Neural progenitor cell (in vitro differentiated cells): ENCODE results near the gene TGFB2. TPM values are rescaled to one million over a fixed set of nuclear protein-coding genes. Genes with fewer than 3 reads are reported as not detected.

Experiments used
- DNase-seq: peaks from one replicate; pipeline ENCODE4 v3.0.0-alpha.2; 2016; ENCODE audit warnings: low spot score
- H2AFZ ChIP-seq: fragments of 200-600 bp; sonication (generic); replicated peaks from 2 replicates; pipeline ENCODE4 v1.6.1; 2016; ENCODE audit warnings: antibody characterized with exemption
- H3F3A ChIP-seq: fragments of 200-600 bp; sonication (generic); 2 replicates; pipeline ENCODE4 v1.6.1; 2016; ENCODE audit warnings: antibody characterized with exemption, low read depth
- H3K27ac ChIP-seq: fragments of 200-600 bp; sonication (generic); 2 replicates; pipeline ENCODE4 v1.5.1; 2016; ENCODE audit warnings: mild to moderate bottlenecking
- H3K27me3 ChIP-seq: fragments of 200-600 bp; sonication (generic); 2 replicates; pipeline ENCODE4 v1.6.1; 2016; ENCODE audit warnings: mild to moderate bottlenecking, moderate library complexity
- H3K36me3 ChIP-seq: fragments of 200-600 bp; sonication (generic); 2 replicates; pipeline ENCODE4 v1.5.1; 2016
- H3K4me1 ChIP-seq: fragments of 200-600 bp; sonication (generic); 2 replicates; pipeline ENCODE4 v1.6.1; 2016; ENCODE audit warnings: mixed run types
- H3K4me2 ChIP-seq: fragments of 200-600 bp; sonication (generic); 2 replicates; pipeline ENCODE4 v1.6.1; 2016
- H3K4me3 ChIP-seq: fragments of 200-600 bp; sonication (generic); 2 replicates; pipeline ENCODE4 v1.5.1; 2016
- H3K79me2 ChIP-seq: fragments of 200-600 bp; sonication (generic); 2 replicates; pipeline ENCODE4 v1.6.1; 2016; ENCODE audit warnings: low read depth
- H3K9ac ChIP-seq: fragments of 200-600 bp; sonication (generic); 2 replicates; pipeline ENCODE4 v1.6.1; 2016
- H3K9me3 ChIP-seq: fragments of 200-600 bp; sonication (generic); 2 replicates; pipeline ENCODE4 v1.5.1; 2016; ENCODE audit warnings: low read depth
- H4K20me1 ChIP-seq: fragments of 200-600 bp; sonication (generic); 2 replicates; pipeline ENCODE4 v1.6.1; 2016; ENCODE audit warnings: low read depth
- H3K27ac Mint-ChIP-seq: 3 replicates; pipeline ENCODE4 v1.8.0; 2021; ENCODE audit warnings: mixed read lengths
- H3K27me3 Mint-ChIP-seq: 2 replicates; pipeline ENCODE4 v1.8.0; 2022; ENCODE audit warnings: low read depth, mild to moderate bottlenecking, inconsistent platforms, moderate library complexity, mixed read lengths; ENCODE audit not compliant: insufficient read depth
- H3K36me3 Mint-ChIP-seq: 3 replicates; pipeline ENCODE4 v1.8.0; 2021; ENCODE audit warnings: mixed read lengths
- H3K4me1 Mint-ChIP-seq: 3 replicates; pipeline ENCODE4 v1.8.0; 2021; ENCODE audit warnings: mixed read lengths
- H3K4me3 Mint-ChIP-seq: 3 replicates; pipeline ENCODE4 v1.8.0; 2021; ENCODE audit warnings: mild to moderate bottlenecking, moderate library complexity, mixed read lengths
- H3K9me3 Mint-ChIP-seq: 3 replicates; pipeline ENCODE4 v1.8.0; 2020; ENCODE audit warnings: mixed read lengths
- CTCF ChIP-seq: fragments of 200-600 bp; sonication (generic); IDR thresholded peaks from 2 replicates; pipeline ENCODE4 v1.5.1; 2017; ENCODE audit warnings: antibody characterized with exemption, mild to moderate bottlenecking
- EZH2 ChIP-seq: fragments of 200-600 bp; sonication (generic); IDR thresholded peaks from 2 replicates; pipeline ENCODE4 v1.6.1; 2017; ENCODE audit warnings: antibody characterized with exemption, mild to moderate bottlenecking, moderate library complexity
- EZH2phosphoT487 ChIP-seq: fragments of 200-600 bp; sonication (generic); IDR thresholded peaks from 2 replicates; pipeline ENCODE4 v1.6.1; 2017; ENCODE audit warnings: antibody characterized with exemption
- total RNA-seq: library from RNA; depleted of rRNA; stranded (reverse); fragments of >200 nt; gene quantifications from 2 replicates; pipeline ENCODE4 v1.2.3, GENCODE V29; 2015; ENCODE audit warnings: low replicate concordance

The TGFB2 gene
- total RNA-seq, 1 donor from 2014 or later: 1.9 TPM

- Histone ChIP-seq H3K4me2 (no peak overlapping the region), H3K79me2 (no peaks in the 10 kb centered on the region), H3K9ac (no peak overlapping the region), H3K27ac (no peak overlapping the region), H3K9me3 (no peaks in the 10 kb centered on the region), H3F3A (peaks cover 5% of the 10 kb centered on the region), H4K20me1 (no peaks in the 10 kb centered on the region), H2AFZ (no peak overlapping the region), H3K4me3 (no peak overlapping the region), H3K36me3 (no peaks in the 10 kb centered on the region), H3K4me1 (no peaks in the 10 kb centered on the region), H3K27me3 (no peaks in the 10 kb centered on the region)
- DNase-seq: no peak
- H3K27me3 Mint-ChIP-seq: no peaks in the 10 kb centered on the region
- no peaks in the 10 kb centered on the region for H3K9me3 Mint-ChIP-seq
- H3K4me1 Mint-ChIP-seq: peaks cover 11% of the 10 kb centered on the region
- no peak overlapping the region for H3K27ac Mint-ChIP-seq
- TF ChIP-seq EZH2phosphoT487: no peak
- TF ChIP-seq EZH2: no peak
- no peak for TF ChIP-seq CTCF
- H3K36me3 Mint-ChIP-seq: no peaks in the 10 kb centered on the region
- H3K4me3 Mint-ChIP-seq: no peak overlapping the region
Measured at GRCh38 chr1:218478336-218478735, 133.2 kb downstream of the TGFB2 start.

GRCh38 chr1:218479436-218480115 lies 134.4 kb downstream of the TGFB2 start:
- H4K20me1 ChIP-seq: no peaks in the 10 kb centered on the region
- peaks cover 5% of the 10 kb centered on the region for H3F3A ChIP-seq
- no peak overlapping the region for H3K4me3 ChIP-seq
- H3K9ac ChIP-seq: no peak overlapping the region
- no peaks in the 10 kb centered on the region for H3K9me3 Mint-ChIP-seq
- no peaks in the 10 kb centered on the region for H3K27me3 Mint-ChIP-seq
- H3K79me2 ChIP-seq: no peaks in the 10 kb centered on the region
- no peaks in the 10 kb centered on the region for H3K36me3 ChIP-seq
- no peak overlapping the region for H3K4me3 Mint-ChIP-seq
- no peak for DNase-seq
- H3K27ac Mint-ChIP-seq: no peak overlapping the region
- TF ChIP-seq EZH2phosphoT487 (no peak), CTCF (no peak), EZH2 (no peak)
- H3K36me3 Mint-ChIP-seq: no peaks in the 10 kb centered on the region
- no peak overlapping the region for H3K4me2 ChIP-seq
- no peak overlapping the region for H2AFZ ChIP-seq
- H3K4me1 ChIP-seq: no peaks in the 10 kb centered on the region
- H3K27me3 ChIP-seq: no peaks in the 10 kb centered on the region
- H3K27ac ChIP-seq: no peak overlapping the region
- H3K4me1 Mint-ChIP-seq: peaks cover 11% of the 10 kb centered on the region
- no peaks in the 10 kb centered on the region for H3K9me3 ChIP-seq

- H3K9me3 ChIP-seq: no peaks in the 10 kb centered on the region
- H4K20me1 ChIP-seq: no peaks in the 10 kb centered on the region
- no peaks in the 10 kb centered on the region for H3K36me3 Mint-ChIP-seq
- no peaks in the 10 kb centered on the region for H3K27me3 ChIP-seq
- no peak overlapping the region for H3K27ac ChIP-seq
- no peak overlapping the region for H3K4me2 ChIP-seq
- H3K79me2 ChIP-seq: no peaks in the 10 kb centered on the region
- H3K4me1 Mint-ChIP-seq: peaks cover 11% of the 10 kb centered on the region
- no peak overlapping the region for H3K4me3 Mint-ChIP-seq
- no peak for TF ChIP-seq CTCF
- TF ChIP-seq EZH2phosphoT487: no peak
- TF ChIP-seq EZH2: no peak
- no peaks in the 10 kb centered on the region for H3K36me3 ChIP-seq
- no peaks in the 10 kb centered on the region for H3K9me3 Mint-ChIP-seq
- peak overlapping the region; percentile 50 for H3K27ac Mint-ChIP-seq
- peaks cover 5% of the 10 kb centered on the region for H3F3A ChIP-seq
- no peaks in the 10 kb centered on the region for H3K4me1 ChIP-seq
- peak; percentile 27 for DNase-seq
- H3K27me3 Mint-ChIP-seq: no peaks in the 10 kb centered on the region
- H2AFZ ChIP-seq: no peak overlapping the region
- no peak overlapping the region for H3K4me3 ChIP-seq
- no peak overlapping the region for H3K9ac ChIP-seq
Measured at GRCh38 chr1:218480137-218480536, 135.0 kb downstream of the TGFB2 start.
